GM12891 (cell line): ENCODE measurements around the gene CES5A.

Experiments used
- DNase-seq: peaks from one replicate; pipeline ENCODE4 v3.0.0; 2011; ENCODE audit warnings: low spot score; ENCODE audit not compliant: insufficient read length
- FAIRE-seq: peaks from 2 replicates; lab custom pipeline; 2011; peaks lifted over from hg19 to GRCh38; lab: Jason Lieb, UNC
- PAX5 ChIP-seq: IDR thresholded peaks from 2 replicates; pipeline ENCODE4 v1.6.1; 2011; ENCODE audit warnings: low read length, moderate library complexity, mild to moderate bottlenecking; ENCODE audit not compliant: insufficient read depth, severe bottlenecking
- POLR2A ChIP-seq: IDR thresholded peaks from 2 replicates; pipeline ENCODE4 v1.6.1; 2011; ENCODE audit warnings: low read depth, low read length, control low read depth
- POLR2AphosphoS5 ChIP-seq: IDR thresholded peaks from 2 replicates; pipeline ENCODE4 v1.6.1; 2011; ENCODE audit warnings: low read depth, low read length, control low read depth
- POU2F2 ChIP-seq: IDR thresholded peaks from 2 replicates; pipeline ENCODE4 v1.6.1; 2011; ENCODE audit warnings: low read depth, mild to moderate bottlenecking, control low read depth, low read length, moderate library complexity
- SPI1 ChIP-seq: IDR thresholded peaks from 2 replicates; pipeline ENCODE4 v1.6.1; 2011; ENCODE audit warnings: low read depth, low read length, control low read depth
- TAF1 ChIP-seq: IDR thresholded peaks from 2 replicates; pipeline ENCODE4 v1.6.1; 2011; ENCODE audit warnings: low read depth, low read length, control low read depth

Gene CES5A

GRCh38 chr16:55909876-55910275 is 34.7 kb upstream of the CES5A start:
- TF ChIP-seq POLR2AphosphoS5 (no peak), TAF1 (no peak), PAX5 (no peak), SPI1 (no peak), POU2F2 (no peak)
- FAIRE-seq: no peak
- no peak for DNase-seq

GRCh38 chr16:55908641-55909040 is 33.5 kb upstream of the CES5A start:
- no peak for TF ChIP-seq POLR2AphosphoS5
- TF ChIP-seq TAF1: no peak
- TF ChIP-seq POU2F2: no peak
- no peak for TF ChIP-seq POLR2A
- no peak for TF ChIP-seq SPI1
- no peak for TF ChIP-seq PAX5
- FAIRE-seq: no peak
- no peak for DNase-seq

GRCh38 chr16:55907661-55908060 is 32.5 kb upstream of the CES5A start:
- DNase-seq (no peak), FAIRE-seq (no peak)
- TF ChIP-seq POU2F2: no peak
- TF ChIP-seq TAF1: no peak
- no peak for TF ChIP-seq PAX5
- no peak for TF ChIP-seq SPI1
- TF ChIP-seq POLR2A: no peak
- no peak for TF ChIP-seq POLR2AphosphoS5

GRCh38 chr16:55906123-55906522 is 30.9 kb upstream of the CES5A start:
- FAIRE-seq: no peak
- no peak for DNase-seq
- TF ChIP-seq POU2F2 (no peak), SPI1 (no peak), PAX5 (no peak), POLR2A (no peak), POLR2AphosphoS5 (no peak), TAF1 (no peak)

- no peak for TF ChIP-seq POLR2A
- no peak for TF ChIP-seq SPI1
- no peak for TF ChIP-seq PAX5
- TF ChIP-seq POU2F2: no peak
- no peak for TF ChIP-seq TAF1
- no peak for TF ChIP-seq POLR2AphosphoS5
- FAIRE-seq (no peak), DNase-seq (no peak)
These were observed 30.5 kb upstream of the CES5A start for GRCh38 chr16:55905651-55906050.

GRCh38 chr16:55901566-55902217 is 26.5 kb upstream of the CES5A start:
- FAIRE-seq (no peak), DNase-seq (no peak)
- no peak for TF ChIP-seq POU2F2
- no peak for TF ChIP-seq PAX5
- no peak for TF ChIP-seq SPI1
- no peak for TF ChIP-seq POLR2A
- no peak for TF ChIP-seq TAF1
- no peak for TF ChIP-seq POLR2AphosphoS5

GRCh38 chr16:55900616-55901393 is 25.6 kb upstream of the CES5A start:
- no peak for DNase-seq
- TF ChIP-seq TAF1: no peak
- no peak for TF ChIP-seq POLR2A
- TF ChIP-seq POU2F2: no peak
- TF ChIP-seq POLR2AphosphoS5: no peak
- TF ChIP-seq SPI1: no peak
- TF ChIP-seq PAX5: no peak
- no peak for FAIRE-seq

- TF ChIP-seq PAX5 (no peak), SPI1 (no peak), POU2F2 (no peak), TAF1 (no peak), POLR2AphosphoS5 (no peak), POLR2A (no peak)
- no peak for DNase-seq
- FAIRE-seq: no peak
These were observed 24.7 kb upstream of the CES5A start for GRCh38 chr16:55899857-55900256.

- TF ChIP-seq POLR2AphosphoS5 (no peak), PAX5 (no peak), TAF1 (no peak)
- FAIRE-seq (no peak), DNase-seq (no peak)
These were observed 23.4 kb upstream of the CES5A start for GRCh38 chr16:55898592-55898991.

- FAIRE-seq (no peak), DNase-seq (no peak)
- no peak for TF ChIP-seq POLR2AphosphoS5
- no peak for TF ChIP-seq TAF1
- TF ChIP-seq PAX5: no peak
- no peak for TF ChIP-seq POU2F2
- no peak for TF ChIP-seq POLR2A
- no peak for TF ChIP-seq SPI1
These were observed 17.6 kb upstream of the CES5A start for GRCh38 chr16:55892821-55893220.
